Fibroblast of lung (primary cell): ENCODE results near the gene GPRIN3. TPM values are rescaled to one million over a fixed set of nuclear protein-coding genes. Genes with fewer than 3 reads are reported as not detected.

ENCODE experiments used
- DNase-seq, 2 donors: peaks; one replicate each; pipeline versions ENCODE4 v3.0.0 to v3.0.0-alpha.2; 2010; ENCODE audit warnings: low read depth in 2 of 2
- H2AFZ ChIP-seq: 2 replicates; pipeline ENCODE4 v1.5.1; 2012; ENCODE audit warnings: low read length, control low read depth, inconsistent platforms
- H3K27ac ChIP-seq: 2 replicates; pipeline ENCODE4 v1.5.1; 2011; ENCODE audit warnings: low read length, control low read depth; ENCODE audit not compliant: insufficient read depth
- H3K27me3 ChIP-seq: 2 replicates; pipeline ENCODE4 v1.5.1; 2011; ENCODE audit warnings: mild to moderate bottlenecking, low read length; ENCODE audit not compliant: control insufficient read depth, insufficient read depth
- H3K36me3 ChIP-seq: 2 replicates; pipeline ENCODE4 v1.5.1; 2011; ENCODE audit warnings: low read length; ENCODE audit not compliant: control insufficient read depth, insufficient read depth
- H3K4me1 ChIP-seq: 2 replicates; pipeline ENCODE4 v1.5.1; 2011; ENCODE audit warnings: low read length; ENCODE audit not compliant: control insufficient read depth, insufficient read depth; ENCODE audit errors: extremely low read depth
- H3K4me2 ChIP-seq: 2 replicates; pipeline ENCODE4 v1.5.1; 2011; ENCODE audit warnings: low read length, control low read depth; ENCODE audit not compliant: insufficient read depth; ENCODE audit errors: extremely low read depth
- H3K4me3 ChIP-seq, 4 experiments: fragments of 200-600 bp in 1 of 4; sonication (generic) in 1 of 4; replicated peaks in 1 of 4; 2 replicates each; pipeline ENCODE4 v1.5.1; 2011 to 2016; ENCODE audit warnings: low read length in 4 of 4, low read depth in 3 of 4, mild to moderate bottlenecking in 3 of 4, control low read depth in 2 of 4, inconsistent platforms in 1 of 4, mixed read lengths in 1 of 4; ENCODE audit not compliant: insufficient read depth in 1 of 4; ENCODE audit errors: control extremely low read depth in 1 of 4
- H3K79me2 ChIP-seq: 2 replicates; pipeline ENCODE4 v1.5.1; 2012; ENCODE audit warnings: mild to moderate bottlenecking, low read length, inconsistent platforms; ENCODE audit not compliant: control insufficient read depth, insufficient read depth
- H3K9ac ChIP-seq: 2 replicates; pipeline ENCODE4 v1.5.1; 2011; ENCODE audit warnings: mild to moderate bottlenecking, low read length, control low read depth; ENCODE audit not compliant: insufficient read depth
- H3K9me3 ChIP-seq: 2 replicates; pipeline ENCODE4 v1.5.1; 2012; ENCODE audit warnings: low read depth, low read length; ENCODE audit not compliant: control insufficient read depth, insufficient read depth
- H4K20me1 ChIP-seq: 2 replicates; pipeline ENCODE4 v1.5.1; 2011; ENCODE audit warnings: low read length; ENCODE audit not compliant: control insufficient read depth, insufficient read depth; ENCODE audit errors: extremely low read depth
- CTCF ChIP-seq, 2 donors: IDR thresholded peaks in 1 of 2; conservative IDR thresholded peaks in 1 of 2; 1 replicate in 1 of 2; 2 replicates in 1 of 2; pipeline ENCODE4 v1.5.1; 2011 to 2012; ENCODE audit warnings: low read length in 2 of 2, control low read depth in 1 of 2, inconsistent platforms in 1 of 2, low read depth in 1 of 2, mild to moderate bottlenecking in 1 of 2
- EZH2 ChIP-seq: IDR thresholded peaks from 2 replicates; pipeline ENCODE4 v1.5.1; 2012; ENCODE audit warnings: low read length, control low read depth, mild to moderate bottlenecking; ENCODE audit errors: missing control alignments
- polyA plus RNA-seq, 2 donors: library from polyadenylated mRNA; depleted of rRNA in 1 of 2; stranded (reverse) in 1 of 2; unstranded in 1 of 2; fragments of >200 nt; gene quantifications; 2 replicates each; pipeline ENCODE4 v1.2.1, GENCODE V29; 2011 to 2012; ENCODE audit warnings: missing spikeins in 1 of 2
- total RNA-seq: library from RNA; depleted of rRNA; stranded (reverse); fragments of >200 nt; gene quantifications from 2 replicates; pipeline ENCODE4 v1.2.1, GENCODE V29; 2014

The GPRIN3 gene
- total and polyA plus RNA-seq, 2 donors (not counting 1 experiment from before 2014, with no cell fraction given), result under 0.01 to 0.01 TPM

- Histone ChIP-seq H3K4me2 (no peak overlapping the region), H4K20me1 (no peaks in the 10 kb centered on the region), H3K79me2 (no peaks in the 10 kb centered on the region), H3K27ac (no peak overlapping the region), H3K27me3 (no peaks in the 10 kb centered on the region), H3K9me3 (no peaks in the 10 kb centered on the region), H3K4me1 (no peaks in the 10 kb centered on the region), H3K36me3 (no peaks in the 10 kb centered on the region), H2AFZ (no peak overlapping the region), H3K9ac (no peak overlapping the region), H3K4me3 (no peak overlapping the region)
- no peak for DNase-seq
- TF ChIP-seq CTCF (conservative IDR thresholded peaks at IDR 0.05 in 1 of 2, IDR thresholded peaks at IDR 0.05 in 1 of 2; ENCODE audit: low read depth in 1 of 2, low read length in 2 of 2) (no peak), EZH2 (no peak)
These were observed 32.0 kb downstream of the GPRIN3 start for GRCh38 chr4:89275587-89275986.

GRCh38 chr4:89273741-89274141 lies 33.9 kb downstream of the GPRIN3 start:
- H3K4me1 ChIP-seq, result no peaks in the 10 kb centered on the region

GRCh38 chr4:89270792-89271191 lies 36.8 kb downstream of the GPRIN3 start:
- Histone ChIP-seq H3K36me3 (no peaks in the 10 kb centered on the region), H2AFZ (no peak overlapping the region), H3K4me2 (no peak overlapping the region), H3K4me3 (no peak overlapping the region), H3K9me3 (no peaks in the 10 kb centered on the region), H4K20me1 (no peaks in the 10 kb centered on the region), H3K4me1 (no peaks in the 10 kb centered on the region), H3K27ac (no peak overlapping the region), H3K9ac (no peak overlapping the region), H3K27me3 (no peaks in the 10 kb centered on the region), H3K79me2 (no peaks in the 10 kb centered on the region)
- no peak for DNase-seq
- TF ChIP-seq EZH2, result no peak
- TF ChIP-seq CTCF (conservative IDR thresholded peaks at IDR 0.05 in 1 of 2, IDR thresholded peaks at IDR 0.05 in 1 of 2; ENCODE audit: low read depth in 1 of 2, low read length in 2 of 2), result no peak

More at GRCh38 chr4:89273741-89274141, 33.9 kb downstream of the GPRIN3 start:
- Histone ChIP-seq H4K20me1 (no peaks in the 10 kb centered on the region), H3K4me2 (no peak overlapping the region), H3K27ac (no peak overlapping the region), H3K36me3 (no peaks in the 10 kb centered on the region), H3K9ac (no peak overlapping the region), H3K79me2 (no peaks in the 10 kb centered on the region), H3K4me3 (no peak overlapping the region), H3K27me3 (no peaks in the 10 kb centered on the region), H2AFZ (no peak overlapping the region), H3K9me3 (no peaks in the 10 kb centered on the region)
- DNase-seq, result no peak
- no peak for TF ChIP-seq EZH2
- no peak for TF ChIP-seq CTCF (conservative IDR thresholded peaks at IDR 0.05 in 1 of 2, IDR thresholded peaks at IDR 0.05 in 1 of 2; ENCODE audit: low read depth in 1 of 2, low read length in 2 of 2)
